GM23338 (cell line): ENCODE data around the gene PADI1. TPM values are rescaled to one million over a fixed set of nuclear protein-coding genes. Genes with fewer than 3 reads are reported as not detected.
A peak's percentile ranks its signal among the peaks of the same experiment; 100 is the strongest.

ENCODE experiments used
- ATAC-seq: fragments of 200-7000 bp; cut with Tn5 transposase; 3 replicates; pipeline ENCODE4 v1.9.1; 2020
- DNase-seq: peaks from one replicate; pipeline ENCODE4 v3.0.0-alpha.2; 2015; ENCODE audit warnings: low spot score
- H2AFZ ChIP-seq: fragments of 200-600 bp; sonication (generic); 2 replicates; pipeline ENCODE4 v1.8.0; 2016; ENCODE audit warnings: antibody characterized with exemption, mild to moderate bottlenecking, moderate library complexity
- H3F3A ChIP-seq: fragments of 200-600 bp; sonication (generic); replicated peaks from 2 replicates; pipeline ENCODE4 v1.8.0; 2017; ENCODE audit warnings: antibody characterized with exemption, mixed run types, low read depth
- H3K27ac ChIP-seq: fragments of 200-600 bp; sonication (generic); 2 replicates; pipeline ENCODE4 v1.6.1; 2016; ENCODE audit warnings: low read depth
- H3K27me3 ChIP-seq: fragments of 200-600 bp; sonication (generic); 2 replicates; pipeline ENCODE4 v1.8.0; 2016; ENCODE audit warnings: mild to moderate bottlenecking, mixed run types, moderate library complexity; ENCODE audit not compliant: insufficient read depth
- H3K36me3 ChIP-seq: fragments of 200-600 bp; sonication (generic); 2 replicates; pipeline ENCODE4 v1.8.0; 2016; ENCODE audit warnings: mild to moderate bottlenecking; ENCODE audit not compliant: insufficient read depth
- H3K4me1 ChIP-seq: fragments of 200-600 bp; sonication (generic); 2 replicates; pipeline ENCODE4 v1.8.0; 2016; ENCODE audit warnings: mild to moderate bottlenecking, moderate library complexity; ENCODE audit not compliant: insufficient read depth
- H3K4me2 ChIP-seq: fragments of 200-600 bp; sonication (generic); 2 replicates; pipeline ENCODE4 v1.7.1; 2017; ENCODE audit warnings: mixed run types
- H3K4me3 ChIP-seq: fragments of 200-600 bp; sonication (generic); 2 replicates; pipeline ENCODE4 v1.6.1; 2016; ENCODE audit warnings: mixed run types
- H3K79me2 ChIP-seq: fragments of 200-600 bp; sonication (generic); replicated peaks from 2 replicates; pipeline ENCODE4 v1.8.0; 2017; ENCODE audit warnings: mild to moderate bottlenecking; ENCODE audit not compliant: insufficient read depth
- H3K9me2 ChIP-seq: fragments of 200-600 bp; sonication (generic); 2 replicates; pipeline ENCODE4 v1.8.0; 2017; ENCODE audit not compliant: insufficient read depth
- H4K20me1 ChIP-seq: fragments of 200-600 bp; sonication (generic); replicated peaks from 2 replicates; pipeline ENCODE4 v1.8.0; 2017; ENCODE audit warnings: mild to moderate bottlenecking; ENCODE audit not compliant: insufficient read depth
- H3K27ac Mint-ChIP-seq: 2 replicates; pipeline ENCODE4 v1.8.0; 2020; ENCODE audit warnings: inconsistent platforms, mild to moderate bottlenecking, moderate library complexity, mixed read lengths
- H3K27me3 Mint-ChIP-seq: 3 replicates; pipeline ENCODE4 v1.8.0; 2022; ENCODE audit warnings: low read depth, mild to moderate bottlenecking, moderate library complexity, mixed read lengths, inconsistent platforms; ENCODE audit not compliant: insufficient read depth, poor library complexity
- H3K36me3 Mint-ChIP-seq: 3 replicates; pipeline ENCODE4 v1.8.0; 2021; ENCODE audit warnings: low read depth, mild to moderate bottlenecking, inconsistent platforms, moderate library complexity, mixed read lengths
- H3K4me1 Mint-ChIP-seq: 3 replicates; pipeline ENCODE4 v1.8.0; 2020; ENCODE audit warnings: mild to moderate bottlenecking, inconsistent platforms, mixed read lengths
- H3K4me3 Mint-ChIP-seq: 3 replicates; pipeline ENCODE4 v1.8.0; 2021; ENCODE audit warnings: moderate library complexity, mild to moderate bottlenecking, inconsistent platforms, mixed read lengths
- H3K9me3 Mint-ChIP-seq: 3 replicates; pipeline ENCODE4 v1.8.0; 2020; ENCODE audit warnings: moderate library complexity, mild to moderate bottlenecking, inconsistent platforms, mixed read lengths
- CREB1 ChIP-seq: fragments of 250-450 bp; sonication (Bioruptor Pico); IDR thresholded peaks from 2 replicates; pipeline ENCODE4 v1.5.0; 2020; ENCODE audit warnings: low read depth, mild to moderate bottlenecking, moderate library complexity
- CTCF ChIP-seq, 2 experiments: fragments of 200-600 bp in 1 of 2; sonication (generic) in 1 of 2; conservative IDR thresholded peaks; 2 replicates each; pipeline versions ENCODE4 v1.5.1 to v1.6.1; 2016 to 2017; ENCODE audit warnings: antibody characterized with exemption in 2 of 2, low read depth in 2 of 2, mild to moderate bottlenecking in 2 of 2, moderate library complexity in 1 of 2
- EZH2 ChIP-seq: fragments of 200-600 bp; sonication (generic); IDR thresholded peaks from one replicate; pipeline ENCODE4 v1.8.0; 2017; ENCODE audit warnings: antibody characterized with exemption, mild to moderate bottlenecking, low read depth; ENCODE audit not compliant: unreplicated experiment
- EZH2phosphoT487 ChIP-seq: fragments of 200-600 bp; sonication (generic); IDR thresholded peaks from one replicate; pipeline ENCODE4 v1.8.1; 2018; ENCODE audit warnings: antibody characterized with exemption; ENCODE audit not compliant: unreplicated experiment
- JUNB ChIP-seq: IDR thresholded peaks from one replicate; pipeline ENCODE4 v1.6.1; 2016; ENCODE audit warnings: antibody characterized with exemption; ENCODE audit not compliant: unreplicated experiment
- NANOG ChIP-seq: IDR thresholded peaks from 2 replicates; pipeline ENCODE4 v1.6.1; 2016; ENCODE audit warnings: antibody characterized with exemption, borderline replicate concordance
- POLR2AphosphoS5 ChIP-seq: IDR thresholded peaks from 2 replicates; pipeline ENCODE4 v1.6.1; 2016; ENCODE audit warnings: antibody characterized with exemption, low read depth
- STAT1 ChIP-seq: IDR thresholded peaks from one replicate; pipeline ENCODE4 v1.6.1; 2016; ENCODE audit warnings: antibody characterized with exemption; ENCODE audit not compliant: unreplicated experiment
- ZNF114 ChIP-seq: fragments of 250-450 bp; sonication (Bioruptor Pico); IDR thresholded peaks from 2 replicates; pipeline ENCODE4 v1.5.0; 2020; ENCODE audit warnings: mild to moderate bottlenecking, moderate library complexity
- ZNF331 ChIP-seq: fragments of 250-450 bp; sonication (Bioruptor Pico); IDR thresholded peaks from 2 replicates; pipeline ENCODE4 v1.5.0; 2020; ENCODE audit warnings: low read depth, mild to moderate bottlenecking, moderate library complexity
- polyA plus RNA-seq: library from polyadenylated mRNA; unstranded; fragments of >200 nt; fragmentation: Nextera tagmentation; extraction: Ambion mirVana; gene quantifications from 2 replicates; pipeline ENCODE4 v1.2.1, GENCODE V29; 2016
- total RNA-seq: library from RNA; depleted of rRNA; stranded (reverse); fragments of >200 nt; shearing (Covaris generic); gene quantifications from 2 replicates; pipeline ENCODE4 v1.2.3, GENCODE V29; 2014
- TF ChIP-seq, protein P1 (sequence below): IDR thresholded peaks from 2 replicates; pipeline ENCODE4 v1.6.1; 2016; ENCODE audit warnings: antibody characterized with exemption
- TF ChIP-seq, protein P2 (sequence below): IDR thresholded peaks from one replicate; pipeline ENCODE4 v1.6.1; 2018; ENCODE audit warnings: antibody characterized with exemption; ENCODE audit not compliant: unreplicated experiment
- TF ChIP-seq, protein P3 (sequence below): fragments of 250-450 bp; sonication (Bioruptor Pico); IDR thresholded peaks from 2 replicates; pipeline ENCODE4 v1.5.0; 2020; ENCODE audit warnings: mild to moderate bottlenecking, moderate library complexity

Gene PADI1
- total and polyA plus RNA-seq, 2 experiments from 2014 or later, result 0.26 to 0.28 TPM

DNA sequence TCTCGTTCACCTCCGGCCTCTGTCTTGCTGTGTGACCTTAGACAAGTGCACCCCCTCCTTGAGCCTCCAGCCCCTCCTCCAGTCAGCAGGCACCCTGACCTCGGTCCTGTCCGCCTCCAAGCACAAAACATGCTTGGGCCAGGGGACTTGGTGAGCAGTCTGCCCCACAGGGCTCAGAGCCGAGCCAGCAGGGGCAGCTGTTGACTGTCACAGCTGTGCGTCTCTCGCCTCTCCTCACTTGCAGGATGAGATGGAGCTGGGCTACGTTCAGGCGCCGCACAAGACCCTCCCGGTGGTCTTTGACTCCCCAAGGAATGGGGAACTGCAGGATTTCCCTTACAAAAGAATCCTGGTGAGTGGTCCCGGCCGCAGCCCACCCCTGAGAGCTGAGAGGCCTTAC, 68.2 kb downstream of the PADI1 start:
- H3K27ac ChIP-seq, result no peak overlapping the region

More for the DNA sequence above, 68.2 kb downstream of the PADI1 start:
- no peaks in the 10 kb centered on the region for H3K4me1 Mint-ChIP-seq
- H3K9me2 ChIP-seq, result no peaks in the 10 kb centered on the region
- no peak for TF ChIP-seq EZH2
- TF ChIP-seq, protein P1, sequence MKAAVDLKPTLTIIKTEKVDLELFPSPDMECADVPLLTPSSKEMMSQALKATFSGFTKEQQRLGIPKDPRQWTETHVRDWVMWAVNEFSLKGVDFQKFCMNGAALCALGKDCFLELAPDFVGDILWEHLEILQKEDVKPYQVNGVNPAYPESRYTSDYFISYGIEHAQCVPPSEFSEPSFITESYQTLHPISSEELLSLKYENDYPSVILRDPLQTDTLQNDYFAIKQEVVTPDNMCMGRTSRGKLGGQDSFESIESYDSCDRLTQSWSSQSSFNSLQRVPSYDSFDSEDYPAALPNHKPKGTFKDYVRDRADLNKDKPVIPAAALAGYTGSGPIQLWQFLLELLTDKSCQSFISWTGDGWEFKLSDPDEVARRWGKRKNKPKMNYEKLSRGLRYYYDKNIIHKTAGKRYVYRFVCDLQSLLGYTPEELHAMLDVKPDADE, result no peak
- TF ChIP-seq CREB1 (CRISPR knock-in tag), result no peak
- TF ChIP-seq JUNB, result no peak
- TF ChIP-seq CTCF (conservative IDR thresholded peaks at IDR 0.05; ENCODE audit: low read depth in 2 of 2), result no peak
- no peak for TF ChIP-seq ZNF114 (CRISPR knock-in tag)
- TF ChIP-seq ZNF331 (CRISPR knock-in tag), result no peak
- no peak for TF ChIP-seq STAT1
- no peak for TF ChIP-seq EZH2phosphoT487
- no peak for TF ChIP-seq POLR2AphosphoS5
- TF ChIP-seq, protein P2, sequence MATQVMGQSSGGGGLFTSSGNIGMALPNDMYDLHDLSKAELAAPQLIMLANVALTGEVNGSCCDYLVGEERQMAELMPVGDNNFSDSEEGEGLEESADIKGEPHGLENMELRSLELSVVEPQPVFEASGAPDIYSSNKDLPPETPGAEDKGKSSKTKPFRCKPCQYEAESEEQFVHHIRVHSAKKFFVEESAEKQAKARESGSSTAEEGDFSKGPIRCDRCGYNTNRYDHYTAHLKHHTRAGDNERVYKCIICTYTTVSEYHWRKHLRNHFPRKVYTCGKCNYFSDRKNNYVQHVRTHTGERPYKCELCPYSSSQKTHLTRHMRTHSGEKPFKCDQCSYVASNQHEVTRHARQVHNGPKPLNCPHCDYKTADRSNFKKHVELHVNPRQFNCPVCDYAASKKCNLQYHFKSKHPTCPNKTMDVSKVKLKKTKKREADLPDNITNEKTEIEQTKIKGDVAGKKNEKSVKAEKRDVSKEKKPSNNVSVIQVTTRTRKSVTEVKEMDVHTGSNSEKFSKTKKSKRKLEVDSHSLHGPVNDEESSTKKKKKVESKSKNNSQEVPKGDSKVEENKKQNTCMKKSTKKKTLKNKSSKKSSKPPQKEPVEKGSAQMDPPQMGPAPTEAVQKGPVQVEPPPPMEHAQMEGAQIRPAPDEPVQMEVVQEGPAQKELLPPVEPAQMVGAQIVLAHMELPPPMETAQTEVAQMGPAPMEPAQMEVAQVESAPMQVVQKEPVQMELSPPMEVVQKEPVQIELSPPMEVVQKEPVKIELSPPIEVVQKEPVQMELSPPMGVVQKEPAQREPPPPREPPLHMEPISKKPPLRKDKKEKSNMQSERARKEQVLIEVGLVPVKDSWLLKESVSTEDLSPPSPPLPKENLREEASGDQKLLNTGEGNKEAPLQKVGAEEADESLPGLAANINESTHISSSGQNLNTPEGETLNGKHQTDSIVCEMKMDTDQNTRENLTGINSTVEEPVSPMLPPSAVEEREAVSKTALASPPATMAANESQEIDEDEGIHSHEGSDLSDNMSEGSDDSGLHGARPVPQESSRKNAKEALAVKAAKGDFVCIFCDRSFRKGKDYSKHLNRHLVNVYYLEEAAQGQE, result no peak
- no peak for TF ChIP-seq NANOG
- TF ChIP-seq, protein P3, sequence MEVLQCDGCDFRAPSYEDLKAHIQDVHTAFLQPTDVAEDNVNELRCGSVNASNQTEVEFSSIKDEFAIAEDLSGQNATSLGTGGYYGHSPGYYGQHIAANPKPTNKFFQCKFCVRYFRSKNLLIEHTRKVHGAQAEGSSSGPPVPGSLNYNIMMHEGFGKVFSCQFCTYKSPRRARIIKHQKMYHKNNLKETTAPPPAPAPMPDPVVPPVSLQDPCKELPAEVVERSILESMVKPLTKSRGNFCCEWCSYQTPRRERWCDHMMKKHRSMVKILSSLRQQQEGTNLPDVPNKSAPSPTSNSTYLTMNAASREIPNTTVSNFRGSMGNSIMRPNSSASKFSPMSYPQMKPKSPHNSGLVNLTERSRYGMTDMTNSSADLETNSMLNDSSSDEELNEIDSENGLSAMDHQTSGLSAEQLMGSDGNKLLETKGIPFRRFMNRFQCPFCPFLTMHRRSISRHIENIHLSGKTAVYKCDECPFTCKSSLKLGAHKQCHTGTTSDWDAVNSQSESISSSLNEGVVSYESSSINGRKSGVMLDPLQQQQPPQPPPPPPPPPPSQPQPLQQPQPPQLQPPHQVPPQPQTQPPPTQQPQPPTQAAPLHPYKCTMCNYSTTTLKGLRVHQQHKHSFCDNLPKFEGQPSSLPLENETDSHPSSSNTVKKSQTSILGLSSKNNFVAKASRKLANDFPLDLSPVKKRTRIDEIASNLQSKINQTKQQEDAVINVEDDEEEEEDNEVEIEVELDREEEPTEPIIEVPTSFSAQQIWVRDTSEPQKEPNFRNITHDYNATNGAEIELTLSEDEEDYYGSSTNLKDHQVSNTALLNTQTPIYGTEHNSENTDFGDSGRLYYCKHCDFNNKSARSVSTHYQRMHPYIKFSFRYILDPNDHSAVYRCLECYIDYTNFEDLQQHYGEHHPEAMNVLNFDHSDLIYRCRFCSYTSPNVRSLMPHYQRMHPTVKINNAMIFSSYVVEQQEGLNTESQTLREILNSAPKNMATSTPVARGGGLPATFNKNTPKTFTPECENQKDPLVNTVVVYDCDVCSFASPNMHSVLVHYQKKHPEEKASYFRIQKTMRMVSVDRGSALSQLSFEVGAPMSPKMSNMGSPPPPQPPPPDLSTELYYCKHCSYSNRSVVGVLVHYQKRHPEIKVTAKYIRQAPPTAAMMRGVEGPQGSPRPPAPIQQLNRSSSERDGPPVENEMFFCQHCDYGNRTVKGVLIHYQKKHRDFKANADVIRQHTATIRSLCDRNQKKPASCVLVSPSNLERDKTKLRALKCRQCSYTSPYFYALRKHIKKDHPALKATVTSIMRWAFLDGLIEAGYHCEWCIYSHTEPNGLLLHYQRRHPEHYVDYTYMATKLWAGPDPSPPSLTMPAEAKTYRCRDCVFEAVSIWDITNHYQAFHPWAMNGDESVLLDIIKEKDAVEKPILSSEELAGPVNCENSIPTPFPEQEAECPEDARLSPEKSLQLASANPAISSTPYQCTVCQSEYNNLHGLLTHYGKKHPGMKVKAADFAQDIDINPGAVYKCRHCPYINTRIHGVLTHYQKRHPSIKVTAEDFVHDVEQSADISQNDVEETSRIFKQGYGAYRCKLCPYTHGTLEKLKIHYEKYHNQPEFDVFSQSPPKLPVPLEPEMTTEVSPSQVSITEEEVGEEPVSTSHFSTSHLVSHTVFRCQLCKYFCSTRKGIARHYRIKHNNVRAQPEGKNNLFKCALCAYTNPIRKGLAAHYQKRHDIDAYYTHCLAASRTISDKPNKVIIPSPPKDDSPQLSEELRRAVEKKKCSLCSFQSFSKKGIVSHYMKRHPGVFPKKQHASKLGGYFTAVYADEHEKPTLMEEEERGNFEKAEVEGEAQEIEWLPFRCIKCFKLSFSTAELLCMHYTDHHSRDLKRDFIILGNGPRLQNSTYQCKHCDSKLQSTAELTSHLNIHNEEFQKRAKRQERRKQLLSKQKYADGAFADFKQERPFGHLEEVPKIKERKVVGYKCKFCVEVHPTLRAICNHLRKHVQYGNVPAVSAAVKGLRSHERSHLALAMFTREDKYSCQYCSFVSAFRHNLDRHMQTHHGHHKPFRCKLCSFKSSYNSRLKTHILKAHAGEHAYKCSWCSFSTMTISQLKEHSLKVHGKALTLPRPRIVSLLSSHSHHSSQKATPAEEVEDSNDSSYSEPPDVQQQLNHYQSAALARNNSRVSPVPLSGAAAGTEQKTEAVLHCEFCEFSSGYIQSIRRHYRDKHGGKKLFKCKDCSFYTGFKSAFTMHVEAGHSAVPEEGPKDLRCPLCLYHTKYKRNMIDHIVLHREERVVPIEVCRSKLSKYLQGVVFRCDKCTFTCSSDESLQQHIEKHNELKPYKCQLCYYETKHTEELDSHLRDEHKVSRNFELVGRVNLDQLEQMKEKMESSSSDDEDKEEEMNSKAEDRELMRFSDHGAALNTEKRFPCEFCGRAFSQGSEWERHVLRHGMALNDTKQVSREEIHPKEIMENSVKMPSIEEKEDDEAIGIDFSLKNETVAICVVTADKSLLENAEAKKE (CRISPR knock-in tag), result no peak
- no peak for DNase-seq
- H3K9me3 Mint-ChIP-seq, result no peaks in the 10 kb centered on the region; the same call in 2 of the 3 replicates
- no peak overlapping the region for H3K4me3 Mint-ChIP-seq
- H3F3A ChIP-seq, result no peaks in the 10 kb centered on the region
- H3K4me2 ChIP-seq, result no peak overlapping the region
- peaks cover 4% of the 10 kb centered on the region for H3K27me3 Mint-ChIP-seq
- no peaks in the 10 kb centered on the region; the same call in 1 of the 2 replicates for H4K20me1 ChIP-seq
- H3K4me3 ChIP-seq, result no peak overlapping the region
- H3K36me3 Mint-ChIP-seq, result no peaks in the 10 kb centered on the region
- H3K36me3 ChIP-seq, result no peaks in the 10 kb centered on the region
- no peak for ATAC-seq
- no peaks in the 10 kb centered on the region for H3K4me1 ChIP-seq
- 0 out of 2 replicates have a peak overlapping the region, but pooled peaks have one; percentile 67 for H3K27ac Mint-ChIP-seq
- no peaks in the 10 kb centered on the region for H3K79me2 ChIP-seq
- H2AFZ ChIP-seq, result 0 out of 2 replicates have a peak overlapping the region, but pooled peaks have one; percentile 18
- H3K27me3 ChIP-seq, result no peaks in the 10 kb centered on the region
